HUES64 (cell line): ENCODE measurements around the gene NCK2.

Experiments used
- H3K27ac ChIP-seq: 2 replicates; pipeline ENCODE4 v1.7.0; 2013; ENCODE audit warnings: low read depth, low read length, inconsistent platforms
- H3K27me3 ChIP-seq: 2 replicates; pipeline ENCODE4 v1.6.1; 2013; ENCODE audit warnings: mild to moderate bottlenecking, low read length; ENCODE audit not compliant: insufficient read depth
- H3K36me3 ChIP-seq: 2 replicates; pipeline ENCODE4 v1.6.1; 2013; ENCODE audit warnings: mild to moderate bottlenecking, low read length; ENCODE audit not compliant: insufficient read depth
- H3K4me1 ChIP-seq: 2 replicates; pipeline ENCODE4 v1.6.1; 2013; ENCODE audit warnings: mild to moderate bottlenecking, low read length, moderate library complexity; ENCODE audit not compliant: insufficient read depth
- H3K4me3 ChIP-seq: 2 replicates; pipeline ENCODE4 v1.5.1; 2013; ENCODE audit warnings: mild to moderate bottlenecking, low read length, moderate library complexity
- H3K9ac ChIP-seq: 2 replicates; pipeline ENCODE4 v1.6.1; 2013; ENCODE audit warnings: mild to moderate bottlenecking, low read depth, low read length
- H3K9me3 ChIP-seq: 2 replicates; pipeline ENCODE4 v1.6.1; 2013; ENCODE audit warnings: low read depth, low read length; ENCODE audit not compliant: insufficient read depth
- WGBS: fragments of 150-250, 120-280 bp; methylation state at CpG from one replicate; pipeline ENCODE4 v1.1.7; 2013; ENCODE audit warnings: missing lambda C conversion rate; 5-methylcytosine and 5-hydroxymethylcytosine counted together

Gene NCK2

GRCh38 chr2:105808423-105809096, 63.8 kb downstream of the NCK2 start:
- 81% methylated on average over 8 of the region's 8 CpGs for WGBS
- H3K4me3 ChIP-seq: no peak overlapping the region
- H3K9me3 ChIP-seq: no peaks in the 10 kb centered on the region
- no peaks in the 10 kb centered on the region for H3K36me3 ChIP-seq
- H3K4me1 ChIP-seq: peaks cover 49% of the 10 kb centered on the region
- H3K27me3 ChIP-seq: no peaks in the 10 kb centered on the region
- no peak overlapping the region; the same call in 1 of the 2 replicates for H3K27ac ChIP-seq
- H3K9ac ChIP-seq: no peak overlapping the region

GRCh38 chr2:105809097-105809473, 64.4 kb downstream of the NCK2 start:
- Histone ChIP-seq H3K27ac (no peak overlapping the region), H3K9me3 (no peaks in the 10 kb centered on the region), H3K36me3 (no peaks in the 10 kb centered on the region), H3K4me3 (no peak overlapping the region), H3K27me3 (no peaks in the 10 kb centered on the region), H3K4me1 (peaks cover 47% of the 10 kb centered on the region), H3K9ac (no peak overlapping the region)
- WGBS: 98% methylated on average over 4 of the region's 4 CpGs

- no peak overlapping the region for H3K4me3 ChIP-seq
- no peaks in the 10 kb centered on the region for H3K27me3 ChIP-seq
- H3K4me1 ChIP-seq: peaks cover 45% of the 10 kb centered on the region
- H3K27ac ChIP-seq: no peak overlapping the region
- 60% methylated on average over 3 of the region's 3 CpGs for WGBS
- no peak overlapping the region for H3K9ac ChIP-seq
- no peaks in the 10 kb centered on the region for H3K36me3 ChIP-seq
- no peaks in the 10 kb centered on the region for H3K9me3 ChIP-seq
Observed at GRCh38 chr2:105809723-105810122, 65.0 kb downstream of the NCK2 start.

GRCh38 chr2:105812180-105813044, 67.7 kb downstream of the NCK2 start:
- H3K27me3 ChIP-seq: no peaks in the 10 kb centered on the region
- 81% methylated on average over 12 of the region's 12 CpGs for WGBS
- H3K9me3 ChIP-seq: no peaks in the 10 kb centered on the region
- H3K36me3 ChIP-seq: peaks cover 12% of the 10 kb centered on the region
- no peak overlapping the region for H3K9ac ChIP-seq
- H3K4me1 ChIP-seq: peaks cover 36% of the 10 kb centered on the region
- H3K4me3 ChIP-seq: no peak overlapping the region
- no peak overlapping the region for H3K27ac ChIP-seq

GRCh38 chr2:105813045-105813315, 68.3 kb downstream of the NCK2 start:
- H3K9ac ChIP-seq: no peak overlapping the region

GRCh38 chr2:105813405-105813804, 68.7 kb downstream of the NCK2 start:
- H3K4me3 ChIP-seq: no peak overlapping the region
- 95% methylated on average over 5 of the region's 5 CpGs for WGBS
- no peaks in the 10 kb centered on the region for H3K9me3 ChIP-seq
- H3K9ac ChIP-seq: no peak overlapping the region
- no peak overlapping the region for H3K27ac ChIP-seq
- H3K4me1 ChIP-seq: peaks cover 29% of the 10 kb centered on the region
- peaks cover 13% of the 10 kb centered on the region for H3K36me3 ChIP-seq
- no peaks in the 10 kb centered on the region for H3K27me3 ChIP-seq

More at GRCh38 chr2:105813045-105813315, 68.3 kb downstream of the NCK2 start:
- no peaks in the 10 kb centered on the region for H3K27me3 ChIP-seq
- no peak overlapping the region for H3K4me3 ChIP-seq
- H3K4me1 ChIP-seq: peaks cover 33% of the 10 kb centered on the region
- no peaks in the 10 kb centered on the region for H3K9me3 ChIP-seq
- no peak overlapping the region for H3K27ac ChIP-seq
- 94% methylated on average over 4 of the region's 4 CpGs for WGBS
- peaks cover 12% of the 10 kb centered on the region for H3K36me3 ChIP-seq

- peaks cover 19% of the 10 kb centered on the region for H3K4me1 ChIP-seq
Observed at GRCh38 chr2:105814291-105814940, 69.7 kb downstream of the NCK2 start.

GRCh38 chr2:105815401-105815800, 70.7 kb downstream of the NCK2 start:
- H3K27ac ChIP-seq: no peak overlapping the region
- WGBS: 94% methylated on average over 7 of the region's 7 CpGs

More at GRCh38 chr2:105814291-105814940, 69.7 kb downstream of the NCK2 start:
- Histone ChIP-seq H3K27me3 (no peaks in the 10 kb centered on the region), H3K9ac (no peak overlapping the region), H3K27ac (no peak overlapping the region), H3K4me3 (no peak overlapping the region), H3K36me3 (peaks cover 17% of the 10 kb centered on the region), H3K9me3 (no peaks in the 10 kb centered on the region)
- 91% methylated on average over 9 of the region's 9 CpGs for WGBS

GRCh38 chr2:105820151-105820550, 75.4 kb downstream of the NCK2 start:
- Histone ChIP-seq H3K4me1 (no peaks in the 10 kb centered on the region), H3K36me3 (peaks cover 17% of the 10 kb centered on the region), H3K27me3 (no peaks in the 10 kb centered on the region), H3K4me3 (no peak overlapping the region), H3K9me3 (no peaks in the 10 kb centered on the region), H3K27ac (no peak overlapping the region), H3K9ac (no peak overlapping the region)
- 92% methylated on average over 8 of the region's 8 CpGs for WGBS

More at GRCh38 chr2:105815401-105815800, 70.7 kb downstream of the NCK2 start:
- Histone ChIP-seq H3K27me3 (no peaks in the 10 kb centered on the region), H3K36me3 (peaks cover 17% of the 10 kb centered on the region), H3K9ac (no peak overlapping the region), H3K4me1 (peaks cover 9% of the 10 kb centered on the region; the same call in 1 of the 2 replicates), H3K9me3 (no peaks in the 10 kb centered on the region), H3K4me3 (no peak overlapping the region)

GRCh38 chr2:105820691-105821090, 76.0 kb downstream of the NCK2 start:
- H3K4me3 ChIP-seq: no peak overlapping the region
- H3K9me3 ChIP-seq: no peaks in the 10 kb centered on the region
- H3K4me1 ChIP-seq: no peaks in the 10 kb centered on the region
- no peak overlapping the region for H3K27ac ChIP-seq
- H3K9ac ChIP-seq: no peak overlapping the region
- H3K36me3 ChIP-seq: peaks cover 17% of the 10 kb centered on the region
- 95% methylated on average over 5 of the region's 6 CpGs for WGBS
- no peaks in the 10 kb centered on the region for H3K27me3 ChIP-seq

- no peak overlapping the region for H3K27ac ChIP-seq
- 88% methylated on average over 12 of the region's 12 CpGs for WGBS
Observed at GRCh38 chr2:105821428-105822125, 76.9 kb downstream of the NCK2 start.

More at GRCh38 chr2:105821428-105822125, 76.9 kb downstream of the NCK2 start:
- Histone ChIP-seq H3K27me3 (no peaks in the 10 kb centered on the region), H3K4me1 (no peaks in the 10 kb centered on the region), H3K9ac (no peak overlapping the region), H3K9me3 (no peaks in the 10 kb centered on the region), H3K36me3 (peaks cover 14% of the 10 kb centered on the region), H3K4me3 (no peak overlapping the region)
